Measurements from ENCODE around the gene NR4A3.

DNA sequence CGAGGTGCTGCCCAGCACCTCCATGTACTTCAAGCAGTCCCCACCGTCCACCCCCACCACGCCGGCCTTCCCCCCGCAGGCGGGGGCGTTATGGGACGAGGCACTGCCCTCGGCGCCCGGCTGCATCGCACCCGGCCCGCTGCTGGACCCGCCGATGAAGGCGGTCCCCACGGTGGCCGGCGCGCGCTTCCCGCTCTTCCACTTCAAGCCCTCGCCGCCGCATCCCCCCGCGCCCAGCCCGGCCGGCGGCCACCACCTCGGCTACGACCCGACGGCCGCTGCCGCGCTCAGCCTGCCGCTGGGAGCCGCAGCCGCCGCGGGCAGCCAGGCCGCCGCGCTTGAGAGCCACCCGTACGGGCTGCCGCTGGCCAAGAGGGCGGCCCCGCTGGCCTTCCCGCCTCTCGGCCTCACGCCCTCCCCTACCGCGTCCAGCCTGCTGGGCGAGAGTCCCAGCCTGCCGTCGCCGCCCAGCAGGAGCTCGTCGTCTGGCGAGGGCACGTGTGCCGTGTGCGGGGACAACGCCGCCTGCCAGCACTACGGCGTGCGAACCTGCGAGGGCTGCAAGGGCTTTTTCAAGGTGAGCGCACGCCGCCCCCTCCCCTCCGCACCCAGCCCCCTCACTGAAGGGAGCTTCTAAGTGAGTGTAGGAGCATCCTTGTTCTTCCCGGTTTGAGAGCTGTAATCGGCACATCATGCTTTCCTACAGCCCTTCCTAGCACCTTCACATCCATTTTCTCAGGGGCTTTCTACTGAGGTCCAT, 6.9 kb downstream of the NR4A3 start:
- TF ChIP-seq, protein P1, sequence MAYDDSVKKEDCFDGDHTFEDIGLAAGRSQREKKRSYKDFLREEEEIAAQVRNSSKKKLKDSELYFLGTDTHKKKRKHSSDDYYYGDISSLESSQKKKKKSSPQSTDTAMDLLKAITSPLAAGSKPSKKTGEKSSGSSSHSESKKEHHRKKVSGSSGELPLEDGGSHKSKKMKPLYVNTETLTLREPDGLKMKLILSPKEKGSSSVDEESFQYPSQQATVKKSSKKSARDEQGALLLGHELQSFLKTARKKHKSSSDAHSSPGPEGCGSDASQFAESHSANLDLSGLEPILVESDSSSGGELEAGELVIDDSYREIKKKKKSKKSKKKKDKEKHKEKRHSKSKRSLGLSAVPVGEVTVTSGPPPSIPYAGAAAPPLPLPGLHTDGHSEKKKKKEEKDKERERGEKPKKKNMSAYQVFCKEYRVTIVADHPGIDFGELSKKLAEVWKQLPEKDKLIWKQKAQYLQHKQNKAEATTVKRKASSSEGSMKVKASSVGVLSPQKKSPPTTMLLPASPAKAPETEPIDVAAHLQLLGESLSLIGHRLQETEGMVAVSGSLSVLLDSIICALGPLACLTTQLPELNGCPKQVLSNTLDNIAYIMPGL (CRISPR knock-in tag; IDR thresholded peaks at IDR 0.05; ENCODE audit: borderline replicate concordance): no peak
- TF ChIP-seq, protein P2, sequence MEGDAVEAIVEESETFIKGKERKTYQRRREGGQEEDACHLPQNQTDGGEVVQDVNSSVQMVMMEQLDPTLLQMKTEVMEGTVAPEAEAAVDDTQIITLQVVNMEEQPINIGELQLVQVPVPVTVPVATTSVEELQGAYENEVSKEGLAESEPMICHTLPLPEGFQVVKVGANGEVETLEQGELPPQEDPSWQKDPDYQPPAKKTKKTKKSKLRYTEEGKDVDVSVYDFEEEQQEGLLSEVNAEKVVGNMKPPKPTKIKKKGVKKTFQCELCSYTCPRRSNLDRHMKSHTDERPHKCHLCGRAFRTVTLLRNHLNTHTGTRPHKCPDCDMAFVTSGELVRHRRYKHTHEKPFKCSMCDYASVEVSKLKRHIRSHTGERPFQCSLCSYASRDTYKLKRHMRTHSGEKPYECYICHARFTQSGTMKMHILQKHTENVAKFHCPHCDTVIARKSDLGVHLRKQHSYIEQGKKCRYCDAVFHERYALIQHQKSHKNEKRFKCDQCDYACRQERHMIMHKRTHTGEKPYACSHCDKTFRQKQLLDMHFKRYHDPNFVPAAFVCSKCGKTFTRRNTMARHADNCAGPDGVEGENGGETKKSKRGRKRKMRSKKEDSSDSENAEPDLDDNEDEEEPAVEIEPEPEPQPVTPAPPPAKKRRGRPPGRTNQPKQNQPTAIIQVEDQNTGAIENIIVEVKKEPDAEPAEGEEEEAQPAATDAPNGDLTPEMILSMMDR (IDR thresholded peaks at IDR 0.05): no peak
- TF ChIP-seq POLR2A (IDR thresholded peaks at IDR 0.05; ENCODE audit: low read length) (no peak), TP53 (CRISPR knock-in tag; IDR thresholded peaks at IDR 0.05) (no peak), POLR2AphosphoS2 (conservative IDR thresholded peaks at IDR 0.05; ENCODE audit: low read length) (no peak), SMC3 (IDR thresholded peaks at IDR 0.05) (no peak)
- TF ChIP-seq, protein P3, sequence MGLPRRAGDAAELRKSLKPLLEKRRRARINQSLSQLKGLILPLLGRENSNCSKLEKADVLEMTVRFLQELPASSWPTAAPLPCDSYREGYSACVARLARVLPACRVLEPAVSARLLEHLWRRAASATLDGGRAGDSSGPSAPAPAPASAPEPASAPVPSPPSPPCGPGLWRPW (IDR thresholded peaks at IDR 0.05): no peak
- TF ChIP-seq, protein P4, sequence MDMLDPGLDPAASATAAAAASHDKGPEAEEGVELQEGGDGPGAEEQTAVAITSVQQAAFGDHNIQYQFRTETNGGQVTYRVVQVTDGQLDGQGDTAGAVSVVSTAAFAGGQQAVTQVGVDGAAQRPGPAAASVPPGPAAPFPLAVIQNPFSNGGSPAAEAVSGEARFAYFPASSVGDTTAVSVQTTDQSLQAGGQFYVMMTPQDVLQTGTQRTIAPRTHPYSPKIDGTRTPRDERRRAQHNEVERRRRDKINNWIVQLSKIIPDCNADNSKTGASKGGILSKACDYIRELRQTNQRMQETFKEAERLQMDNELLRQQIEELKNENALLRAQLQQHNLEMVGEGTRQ (IDR thresholded peaks at IDR 0.05): no peak
- TF ChIP-seq, protein P5, sequence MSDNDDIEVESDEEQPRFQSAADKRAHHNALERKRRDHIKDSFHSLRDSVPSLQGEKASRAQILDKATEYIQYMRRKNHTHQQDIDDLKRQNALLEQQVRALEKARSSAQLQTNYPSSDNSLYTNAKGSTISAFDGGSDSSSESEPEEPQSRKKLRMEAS (IDR thresholded peaks at IDR 0.05): no peak
- TF ChIP-seq, protein P6, sequence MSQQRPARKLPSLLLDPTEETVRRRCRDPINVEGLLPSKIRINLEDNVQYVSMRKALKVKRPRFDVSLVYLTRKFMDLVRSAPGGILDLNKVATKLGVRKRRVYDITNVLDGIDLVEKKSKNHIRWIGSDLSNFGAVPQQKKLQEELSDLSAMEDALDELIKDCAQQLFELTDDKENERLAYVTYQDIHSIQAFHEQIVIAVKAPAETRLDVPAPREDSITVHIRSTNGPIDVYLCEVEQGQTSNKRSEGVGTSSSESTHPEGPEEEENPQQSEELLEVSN (IDR thresholded peaks at IDR 0.05; ENCODE audit: borderline replicate concordance, low read depth): no peak
